ENCODE measurements around the gene ZNF622.
"Not testable (repeated sequence)": the region's sequence is repeated elsewhere in the genome, so short reads cannot be mapped to it uniquely, and the experiment has no call there.

ZNF622 gene

DNA sequence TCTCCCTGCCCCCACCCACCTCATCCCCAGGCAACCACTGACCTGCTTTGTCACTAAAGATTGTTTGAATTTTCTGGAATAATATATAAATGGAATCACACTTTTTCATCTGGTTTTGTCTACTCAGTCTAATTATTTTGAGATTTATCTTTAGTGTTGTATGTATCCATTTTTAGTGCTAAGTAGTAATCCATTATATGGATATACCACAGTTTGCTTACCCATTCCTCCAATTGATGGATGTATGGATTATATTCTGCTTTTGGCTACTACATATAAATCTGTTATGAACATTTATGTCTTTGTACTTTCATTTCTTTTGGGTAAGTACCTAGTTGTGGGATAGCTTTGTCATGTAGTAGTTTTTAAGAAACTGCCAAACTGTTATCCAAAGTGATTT is 14.5 kb upstream of the ZNF622 start:
- DNase-seq (ENCODE audit: low read depth): no peak

DNA sequence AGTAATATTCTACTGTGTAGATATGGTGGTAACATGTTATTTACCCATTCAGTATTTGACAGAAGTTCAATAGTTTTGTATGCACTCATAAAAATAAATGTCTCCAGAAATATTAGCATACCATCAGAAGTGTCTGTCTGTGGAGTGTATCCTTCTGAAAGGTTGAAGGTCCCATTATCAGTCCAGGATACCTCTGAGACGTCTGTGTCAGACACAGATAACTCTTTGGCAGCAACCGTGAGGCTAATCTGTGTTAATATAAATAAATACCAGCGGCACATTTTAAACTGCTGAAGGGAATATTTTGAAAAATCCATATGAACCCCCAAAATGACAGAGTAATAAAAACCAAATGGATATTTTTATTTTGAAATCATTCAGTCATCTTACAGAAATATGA is 11.9 kb upstream of the ZNF622 start:
- DNase-seq (ENCODE audit: low read depth): no peak

DNA sequence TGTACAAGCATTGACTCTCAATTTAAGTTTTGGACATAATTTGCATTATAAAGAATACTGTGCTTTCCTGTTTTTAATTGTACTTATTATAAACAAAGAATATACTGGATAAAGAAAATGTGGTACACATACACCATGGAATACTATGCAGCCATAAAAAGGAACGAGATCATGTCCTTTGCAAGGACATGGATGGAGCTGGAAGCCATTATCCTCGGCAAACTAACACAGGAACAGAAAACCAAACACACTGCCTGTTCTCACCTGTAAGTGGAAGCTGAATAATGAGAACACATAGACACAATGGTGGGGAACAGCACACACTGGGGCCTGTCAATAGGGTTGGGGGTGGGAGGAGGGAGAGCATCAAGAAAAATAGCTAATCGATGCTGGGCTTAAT is 10.8 kb upstream of the ZNF622 start:
- DNase-seq (ENCODE audit: low read depth): not testable (repeated sequence)

DNA sequence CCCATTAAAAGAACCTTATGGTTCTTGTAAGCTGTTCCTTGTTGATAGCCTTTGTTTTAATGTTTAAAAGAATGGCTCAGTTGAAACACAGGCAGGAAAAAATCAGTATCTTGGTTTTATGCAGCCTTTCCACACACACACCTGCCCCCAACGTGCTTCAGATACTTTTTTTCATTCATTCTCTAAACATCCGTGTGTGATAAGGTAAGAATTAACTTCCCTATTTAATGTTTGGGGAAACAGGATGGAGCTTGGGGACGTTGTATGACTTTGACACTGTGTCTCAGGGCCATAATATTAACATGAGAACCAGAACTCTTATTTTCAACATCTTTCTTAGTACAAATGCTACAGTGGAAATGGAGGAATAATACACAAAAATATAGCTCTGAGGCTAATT is 5.8 kb upstream of the ZNF622 start:
- no peak for DNase-seq (ENCODE audit: low read depth)

DNA sequence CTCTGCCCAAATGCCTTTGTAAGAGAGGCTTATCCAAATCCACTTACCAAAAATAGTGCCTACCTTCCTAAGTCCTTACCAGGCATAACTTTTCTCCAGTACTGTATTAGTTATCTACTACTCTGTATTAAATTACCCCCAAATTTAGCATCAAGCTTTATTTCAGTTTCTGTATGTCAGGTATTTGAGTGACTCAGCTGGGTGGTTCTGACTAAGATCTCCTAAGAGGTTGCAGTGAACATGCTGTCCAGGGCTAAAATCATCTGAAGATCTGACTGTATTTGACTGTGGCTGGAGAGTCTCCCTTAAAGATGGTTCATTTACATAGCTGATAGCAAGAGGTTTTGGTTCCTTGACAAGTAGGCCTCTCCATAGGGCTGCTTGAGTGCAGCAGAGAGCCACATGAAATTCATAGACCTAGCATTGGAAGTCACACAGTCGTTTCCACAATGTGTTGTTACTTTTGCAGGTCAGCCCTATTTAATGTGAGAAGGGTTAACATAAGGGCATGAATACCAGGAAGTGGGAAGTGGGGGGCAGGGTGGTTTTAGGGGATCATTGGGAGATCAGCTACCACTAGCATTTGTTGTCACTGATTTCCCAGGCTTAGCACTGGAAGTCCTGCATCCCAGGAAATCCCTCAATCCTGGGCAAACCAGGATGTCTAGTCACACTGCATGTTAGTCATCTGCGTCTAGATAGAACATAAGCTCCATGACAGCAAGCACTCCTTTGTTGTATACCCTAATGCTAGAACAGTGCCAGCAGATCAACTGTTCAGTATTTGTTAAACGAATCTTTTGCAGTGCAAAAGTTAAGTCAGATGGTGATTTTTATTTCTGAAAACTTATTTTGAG is 2.0 kb upstream of the ZNF622 start:
- DNase-seq (ENCODE audit: low read depth): no peak

DNA sequence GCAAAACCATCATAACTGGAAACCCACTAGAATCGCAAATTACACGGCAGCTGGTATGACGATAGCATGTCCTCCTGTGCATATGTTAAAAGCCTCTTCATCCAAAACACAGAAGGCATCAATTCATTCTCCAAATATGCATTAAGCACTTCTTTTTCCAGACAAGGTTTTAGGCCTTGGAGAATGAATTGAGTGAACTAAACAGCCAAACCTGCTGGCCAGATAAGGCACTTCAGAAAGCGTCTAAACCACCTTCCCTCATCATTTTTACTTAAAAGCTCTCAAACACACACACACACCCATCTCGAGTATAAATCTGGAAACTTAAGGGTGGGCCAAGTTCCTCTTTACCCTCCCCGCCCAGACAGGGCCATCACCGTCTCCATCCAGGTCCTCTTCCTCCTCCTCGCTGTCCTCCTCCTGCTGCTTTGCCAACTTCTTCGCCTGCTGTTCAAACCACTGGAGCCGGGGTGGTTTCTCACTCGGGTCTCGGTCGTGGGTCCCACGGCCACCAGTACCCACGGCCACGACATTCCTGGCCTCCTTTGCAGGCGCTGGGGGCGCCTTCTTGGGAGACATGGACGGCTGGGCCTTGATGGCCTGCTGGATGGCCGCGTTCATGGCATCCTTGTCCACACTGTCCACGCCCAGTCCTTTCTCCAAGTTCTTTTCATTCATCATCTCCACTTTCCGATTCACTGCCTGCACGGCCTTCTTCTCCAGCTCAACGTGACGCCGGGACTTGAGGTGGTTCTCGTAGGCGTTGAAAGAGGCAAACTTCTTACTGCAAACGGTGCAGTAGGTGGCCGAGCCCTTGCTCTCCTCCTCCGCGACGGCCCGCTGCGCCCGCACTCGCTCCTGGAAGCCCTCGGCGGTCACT is 696 bp downstream of the ZNF622 start:
- no peak for DNase-seq (ENCODE audit: low read depth)

DNA sequence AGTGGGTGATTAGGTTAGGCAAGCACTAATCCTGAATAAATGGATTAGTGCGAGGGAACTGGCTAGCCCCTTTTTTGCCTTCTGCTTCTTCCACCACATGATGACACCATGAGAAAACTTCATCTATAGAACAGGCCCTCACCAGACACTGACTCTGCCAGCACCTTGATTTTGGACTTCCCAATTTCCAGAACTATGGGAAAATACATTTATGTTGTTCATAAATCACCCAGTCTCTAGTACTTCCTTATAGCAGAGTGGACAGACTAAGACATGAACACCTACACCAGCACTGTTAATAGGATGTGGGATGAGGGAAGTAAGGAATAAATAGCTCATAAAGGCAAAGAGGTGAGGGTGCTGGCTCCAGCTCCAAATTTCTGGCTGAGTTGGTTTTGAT is 1.4 kb downstream of the ZNF622 start:
- DNase-seq (ENCODE audit: low read depth): no peak

DNA sequence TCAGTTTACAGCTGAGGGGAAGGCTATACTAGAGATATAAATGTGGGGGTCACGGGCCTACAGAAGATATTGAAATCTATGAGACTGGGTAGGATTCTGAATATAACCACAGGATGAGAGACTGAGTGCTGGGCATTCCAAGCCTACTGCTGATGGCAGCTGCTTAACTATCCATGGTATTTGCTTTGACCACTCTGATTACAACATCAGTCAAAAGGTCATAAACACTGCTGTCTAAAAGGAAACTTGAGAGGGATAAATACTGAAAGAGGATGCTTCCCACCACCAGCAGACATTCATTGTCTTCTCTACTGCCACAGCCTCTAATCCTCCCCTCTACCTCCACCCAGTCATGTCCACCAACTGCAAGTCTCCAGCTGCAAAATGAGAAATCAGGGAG is 3.8 kb downstream of the ZNF622 start:
- DNase-seq (ENCODE audit: low read depth): no peak

DNA sequence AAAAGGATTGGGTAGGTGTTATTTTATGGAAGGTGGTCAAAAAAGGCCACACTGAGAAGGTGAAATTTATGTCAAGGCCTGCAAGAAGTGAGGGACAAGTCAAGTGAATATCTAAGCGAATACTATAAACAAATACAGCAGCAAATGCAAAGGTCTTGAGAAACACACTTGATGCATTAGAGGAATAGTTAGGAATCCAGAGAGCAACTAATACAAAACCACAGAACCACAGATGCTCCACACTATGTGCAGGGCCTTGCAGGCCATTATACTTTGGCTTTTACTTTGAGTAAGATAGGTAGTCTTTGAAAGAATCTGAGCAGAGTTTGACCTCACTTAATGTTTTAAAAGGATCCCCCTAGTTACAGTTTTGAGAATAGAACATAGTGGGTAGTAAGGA is 4.6 kb downstream of the ZNF622 start:
- no peak for DNase-seq (ENCODE audit: low read depth)

DNA sequence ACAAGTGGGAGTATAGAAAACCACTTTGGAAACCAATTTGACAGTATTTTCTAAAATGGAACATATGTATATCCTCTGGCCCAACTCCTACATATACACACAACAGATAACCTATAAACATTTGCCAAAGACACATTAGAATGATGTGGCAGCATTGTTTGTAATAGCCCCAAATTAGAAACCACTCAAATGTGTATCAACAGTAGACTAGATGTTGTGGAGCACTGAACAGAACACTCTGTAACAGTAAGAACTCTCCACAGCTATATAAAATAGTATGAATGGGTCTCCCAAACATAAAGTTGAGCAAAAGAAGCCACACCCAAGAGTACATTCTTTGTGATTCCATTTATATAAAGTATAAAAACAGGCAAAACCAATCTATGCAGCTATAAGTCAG is 6.1 kb downstream of the ZNF622 start:
- DNase-seq (ENCODE audit: low read depth): no peak

DNA sequence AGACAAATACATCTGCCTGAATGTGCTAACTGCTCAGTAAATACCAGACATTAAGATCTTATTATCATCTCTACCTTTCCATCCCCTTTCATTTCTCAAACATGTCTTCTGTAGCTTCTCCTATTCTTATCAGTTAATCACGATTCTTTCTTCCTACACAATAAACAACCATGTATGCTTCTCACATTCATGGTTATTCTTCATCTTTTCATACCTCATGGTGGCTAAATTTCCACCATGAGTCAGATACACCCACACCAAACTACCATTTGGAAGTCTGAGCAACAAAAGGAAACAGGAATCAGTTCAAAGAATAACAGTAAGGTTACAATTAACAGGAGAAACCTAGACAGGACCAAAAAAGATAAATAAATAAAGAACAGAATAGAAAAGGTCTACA is 7.7 kb downstream of the ZNF622 start:
- no peak for DNase-seq (ENCODE audit: low read depth)

DNA sequence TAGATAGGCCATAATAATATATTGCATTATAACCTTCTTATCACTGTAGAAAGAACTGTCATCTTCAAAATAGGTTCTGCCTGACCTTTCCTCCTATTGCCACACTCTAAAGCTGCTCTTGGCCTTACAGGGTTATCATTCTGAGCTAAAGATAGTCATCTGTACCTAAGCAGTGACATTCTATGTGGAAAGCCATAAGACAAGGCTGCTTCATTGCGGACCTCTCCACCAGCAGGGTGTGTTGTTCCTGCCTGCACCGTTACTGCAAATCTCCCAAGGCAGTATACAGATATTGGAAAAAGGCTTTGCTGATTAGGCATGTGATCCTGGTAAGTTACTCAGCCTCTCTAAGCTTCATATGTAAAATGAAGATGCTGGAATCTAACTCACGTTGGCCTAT is 8.1 kb downstream of the ZNF622 start:
- DNase-seq (ENCODE audit: low read depth): no peak

DNA sequence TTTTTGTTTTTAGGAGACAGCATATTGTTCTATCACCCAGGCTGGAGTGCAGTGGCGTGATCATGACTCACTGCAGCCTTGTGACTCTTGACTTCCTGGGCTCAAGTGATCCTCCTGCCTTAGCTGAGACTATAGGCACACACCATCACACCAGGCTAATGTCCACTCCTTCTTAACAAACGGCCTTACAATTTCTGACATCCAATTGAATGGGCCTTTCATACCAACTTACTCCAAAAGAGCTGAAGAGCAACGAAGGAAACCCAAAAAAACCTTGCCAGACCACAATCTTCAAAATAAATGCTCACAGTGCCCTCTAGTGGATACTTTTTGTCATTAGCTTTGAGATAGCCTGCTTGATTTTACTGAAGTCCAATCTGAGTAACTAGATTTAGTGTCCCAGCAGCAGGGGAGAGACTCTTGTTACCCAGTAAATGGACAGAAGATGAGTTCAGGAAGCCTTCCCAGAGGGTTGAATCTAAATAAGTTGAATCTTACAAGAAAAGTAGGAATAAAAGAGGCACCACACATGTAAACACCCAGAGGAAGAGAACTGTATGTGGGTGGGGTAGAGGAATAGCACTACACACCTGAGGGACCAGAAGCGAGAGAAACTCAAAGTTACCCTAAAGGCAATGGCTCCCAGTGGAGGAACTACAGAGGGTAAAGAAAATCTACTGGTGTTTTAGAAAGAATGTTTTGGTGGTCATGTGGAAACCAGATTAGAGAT is 9.3 kb downstream of the ZNF622 start:
- DNase-seq (ENCODE audit: low read depth): no peak

DNA sequence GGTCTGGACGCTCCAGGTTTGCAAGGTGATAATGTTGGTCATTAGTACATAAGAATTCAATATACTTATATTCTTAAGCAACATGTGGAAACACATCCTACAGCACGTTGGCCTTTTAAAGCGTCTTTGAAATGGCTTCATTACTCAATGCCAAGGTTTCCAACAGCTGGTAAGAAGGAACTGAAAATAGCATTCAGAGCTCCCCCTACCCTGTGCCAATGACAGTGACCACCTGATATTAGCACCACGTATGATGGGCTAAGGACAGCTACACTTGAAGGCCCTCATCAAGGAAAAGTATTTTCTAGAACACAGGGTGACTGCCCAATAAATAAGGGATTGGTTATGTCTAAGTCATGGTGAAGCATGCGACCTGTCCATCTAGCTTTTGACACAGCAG is 9.9 kb downstream of the ZNF622 start:
- DNase-seq (ENCODE audit: low read depth): no peak

DNA sequence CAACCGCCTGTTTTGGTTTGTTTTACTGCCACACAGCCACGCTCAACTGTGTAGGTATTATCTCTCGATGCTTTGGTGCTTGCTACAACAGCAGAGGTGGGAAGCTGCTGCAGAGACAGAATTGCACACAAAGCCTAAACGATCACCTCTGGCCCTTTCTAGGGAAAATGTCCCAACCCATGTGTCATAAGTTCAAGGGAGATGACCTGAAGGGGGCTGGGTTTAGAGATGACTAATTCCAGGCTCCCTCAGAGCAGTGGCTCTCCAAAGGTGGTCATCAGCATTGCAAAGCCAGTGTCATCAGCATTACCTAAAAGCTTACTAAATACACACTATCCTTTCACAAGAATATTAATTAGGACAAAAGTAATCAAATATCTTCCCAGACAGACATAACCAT is 10.9 kb downstream of the ZNF622 start:
- no peak for DNase-seq (ENCODE audit: low read depth)

DNA sequence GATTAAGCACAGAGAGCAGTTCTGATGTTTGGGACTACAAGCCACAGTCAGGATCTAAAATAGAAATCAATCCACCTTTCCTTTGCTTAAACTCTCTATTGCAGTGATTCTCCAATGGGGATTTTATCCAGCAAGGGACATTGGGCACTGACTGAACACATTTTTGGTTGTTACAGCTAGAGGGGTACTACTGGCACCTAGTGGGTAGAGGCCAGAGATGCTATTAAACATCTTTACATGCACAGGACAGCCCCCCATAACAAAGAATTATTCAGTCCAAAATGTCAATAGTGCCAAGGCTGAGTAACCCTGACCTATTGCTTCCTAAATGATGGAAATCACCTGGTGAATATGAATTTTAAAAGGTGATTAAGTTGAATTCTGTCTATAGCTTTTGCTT is 12.0 kb downstream of the ZNF622 start:
- DNase-seq (ENCODE audit: low read depth): no peak

DNA sequence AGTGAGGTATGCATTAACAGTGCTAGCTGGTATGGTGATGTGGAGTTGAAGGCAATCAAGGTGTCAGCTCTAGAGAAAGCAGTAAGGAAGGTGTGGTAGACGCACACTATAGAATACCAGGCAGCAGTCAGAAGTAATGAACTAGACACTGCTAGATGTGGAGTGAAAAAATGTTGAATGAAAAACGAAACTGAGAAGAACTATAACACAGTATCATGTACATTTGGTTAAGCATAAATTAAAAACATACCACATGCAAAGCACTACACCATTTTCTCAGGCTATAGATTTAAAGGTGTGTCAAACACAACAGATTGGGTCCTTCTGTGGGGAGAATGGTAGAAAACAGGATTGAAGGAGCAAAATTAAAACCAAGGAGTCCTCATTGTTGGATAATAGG is 15.4 kb downstream of the ZNF622 start:
- no peak for DNase-seq (ENCODE audit: low read depth)

DNA sequence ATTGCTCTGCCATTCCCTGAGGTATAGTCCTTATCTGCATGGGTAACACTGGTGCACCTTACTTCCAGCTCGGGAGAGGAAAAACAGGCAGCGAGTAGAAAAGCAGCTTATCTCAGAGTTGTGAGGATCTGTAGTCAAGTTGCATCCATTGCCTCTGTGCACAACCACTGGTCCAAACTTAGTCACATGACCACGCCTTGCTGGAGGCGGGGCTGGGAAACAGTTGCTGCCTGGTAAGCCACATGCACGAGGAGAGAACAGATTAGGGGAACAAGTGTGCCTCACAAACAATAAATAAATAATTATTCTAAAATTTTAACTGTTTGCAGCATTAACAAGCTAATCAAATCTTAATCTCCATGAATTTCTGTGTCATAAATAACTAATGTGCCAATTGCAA is 18.6 kb downstream of the ZNF622 start:
- no peak for DNase-seq (ENCODE audit: low read depth)

DNA sequence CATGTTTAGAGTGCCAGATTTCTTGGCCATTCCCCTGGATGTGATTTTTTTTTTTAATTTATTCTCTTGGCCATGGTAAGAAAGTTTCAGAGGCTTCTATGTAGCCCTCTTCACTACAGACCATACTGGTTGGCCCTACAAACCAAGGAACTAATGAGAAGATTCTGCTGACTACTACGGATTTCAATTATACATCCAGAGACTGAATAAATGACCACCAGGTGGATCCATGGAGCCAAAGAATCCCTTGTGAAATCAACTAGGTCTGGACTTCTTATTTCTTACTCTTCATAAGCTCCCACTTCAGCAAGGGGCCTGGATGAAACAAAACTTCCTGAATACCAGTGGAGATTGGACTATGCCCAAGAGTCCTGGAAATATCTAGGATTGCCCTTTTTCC is 27.6 kb downstream of the ZNF622 start:
- DNase-seq (ENCODE audit: low read depth): no peak

DNA sequence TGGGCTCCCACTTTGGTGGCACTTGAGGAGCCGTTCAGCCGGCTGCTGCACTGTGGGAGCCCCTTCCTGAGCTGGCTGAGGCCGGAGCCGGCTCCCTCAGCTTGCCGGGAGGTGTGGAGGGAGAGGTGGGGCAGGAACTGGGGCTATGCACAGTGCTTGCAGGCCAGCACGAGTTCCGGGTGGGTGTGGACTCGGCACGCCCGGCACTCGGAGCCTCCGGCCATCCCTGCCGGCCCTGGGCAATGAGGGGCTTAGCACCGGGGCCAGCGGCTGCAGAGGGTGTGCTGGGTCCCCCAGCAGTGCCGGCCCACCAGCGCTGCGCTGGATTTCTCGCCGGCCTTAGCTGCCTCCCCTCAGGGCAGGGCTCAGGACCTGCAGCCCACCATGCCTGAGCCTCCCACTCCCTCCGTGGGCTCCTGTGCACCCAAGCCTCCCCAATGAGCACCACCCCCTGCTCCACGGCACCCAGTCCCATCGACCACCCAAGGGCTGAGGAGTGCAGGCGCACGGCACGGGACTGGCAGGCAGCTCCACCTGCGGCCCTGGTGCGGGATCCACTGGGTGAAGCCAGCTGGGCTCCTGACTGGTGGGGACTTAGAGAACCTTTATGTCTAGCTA is 29.4 kb downstream of the ZNF622 start:
- DNase-seq (ENCODE audit: low read depth): not testable (repeated sequence)

DNA sequence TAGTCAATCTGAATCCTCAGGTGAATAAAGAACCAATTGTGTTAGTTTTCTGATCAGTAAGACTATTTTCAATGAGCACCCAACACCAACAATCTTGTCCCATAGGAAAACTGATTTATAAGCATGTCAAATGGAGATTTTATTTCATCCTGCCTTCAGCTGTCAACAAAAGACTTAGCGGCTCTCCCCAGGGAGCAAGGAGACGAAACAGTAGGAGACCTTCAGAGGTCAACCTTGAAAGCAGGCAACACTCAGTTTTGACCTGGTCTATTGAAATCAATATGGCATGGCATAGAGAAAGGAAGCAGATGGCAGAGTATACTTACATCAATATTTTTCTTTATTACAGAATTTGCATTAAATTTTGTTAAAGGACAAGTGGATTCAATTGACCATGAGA is 34.1 kb downstream of the ZNF622 start:
- no peak for DNase-seq (ENCODE audit: low read depth)

Measured in activated T-helper 9 cell treated with anti-CD3 and anti-CD28 coated beads, Interleukin-2, amount 50 U/mL, for 16 hours (primary cell).